Glutamatergic neuron (in vitro differentiated cells): ENCODE data around the gene BUD31. TPM values are rescaled to one million over a fixed set of nuclear protein-coding genes. Genes with fewer than 3 reads are reported as not detected.
"Not testable (repeated sequence)": the region's sequence is repeated elsewhere in the genome, so short reads cannot be mapped to it uniquely, and the experiment has no call there.

ENCODE experiments used
- DNase-seq: peaks from one replicate; pipeline ENCODE4 v3.0.0; 2022
- H3K27ac Mint-ChIP-seq: one replicate; pipeline ENCODE4 v1.8.0; 2020; ENCODE audit warnings: mild to moderate bottlenecking, mixed read lengths, inconsistent platforms; ENCODE audit not compliant: unreplicated experiment
- H3K27me3 Mint-ChIP-seq: one replicate; pipeline ENCODE4 v1.8.0; 2020; ENCODE audit warnings: mild to moderate bottlenecking, moderate library complexity, mixed read lengths, inconsistent platforms; ENCODE audit not compliant: unreplicated experiment
- H3K36me3 Mint-ChIP-seq: one replicate; pipeline ENCODE4 v1.8.0; 2020; ENCODE audit warnings: mild to moderate bottlenecking, mixed read lengths, inconsistent platforms; ENCODE audit not compliant: unreplicated experiment
- H3K4me1 Mint-ChIP-seq: one replicate; pipeline ENCODE4 v1.8.0; 2020; ENCODE audit warnings: mild to moderate bottlenecking, low read depth, mixed read lengths, inconsistent platforms; ENCODE audit not compliant: unreplicated experiment
- H3K4me3 Mint-ChIP-seq: one replicate; pipeline ENCODE4 v1.8.0; 2020; ENCODE audit warnings: mild to moderate bottlenecking, mixed read lengths, inconsistent platforms; ENCODE audit not compliant: unreplicated experiment
- H3K9me3 Mint-ChIP-seq: one replicate; pipeline ENCODE4 v1.8.0; 2020; ENCODE audit warnings: mild to moderate bottlenecking, moderate library complexity, mixed read lengths, inconsistent platforms; ENCODE audit not compliant: unreplicated experiment
- CTCF ChIP-seq: fragments of 200-600 bp; sonication (generic); IDR thresholded peaks from one replicate; pipeline ENCODE4 v1.5.0; 2021; ENCODE audit not compliant: partially characterized antibody, unreplicated experiment
- total RNA-seq: library from RNA; stranded (reverse); fragmentation: NEBNext Ultra II Directional; extraction: Animal tissue kit (Norgen Biotek cat#: 25700); gene quantifications from one replicate; pipeline ENCODE4 v1.2.1, GENCODE V29; 2021; ENCODE audit not compliant: unreplicated experiment

BUD31 gene
- total RNA-seq, 1 donor from 2014 or later: 73.9 TPM

- TF ChIP-seq CTCF: no peak
- no peaks in the 10 kb centered on the region for H3K36me3 Mint-ChIP-seq
- no peak overlapping the region for H3K27ac Mint-ChIP-seq
- no peak for DNase-seq
- H3K27me3 Mint-ChIP-seq: peaks cover 2% of the 10 kb centered on the region
- no peak overlapping the region for H3K4me3 Mint-ChIP-seq
- peaks cover 2% of the 10 kb centered on the region for H3K4me1 Mint-ChIP-seq
- peaks cover 1% of the 10 kb centered on the region for H3K9me3 Mint-ChIP-seq
Observed at GRCh38 chr7:99422186-99422585, 13.4 kb downstream of the BUD31 start.

GRCh38 chr7:99422625-99423024 is 13.9 kb downstream of the BUD31 start:
- no peak overlapping the region for H3K27ac Mint-ChIP-seq
- no peaks in the 10 kb centered on the region for H3K36me3 Mint-ChIP-seq
- H3K27me3 Mint-ChIP-seq: no peaks in the 10 kb centered on the region
- H3K4me3 Mint-ChIP-seq: no peak overlapping the region
- TF ChIP-seq CTCF: no peak
- peaks cover 1% of the 10 kb centered on the region for H3K9me3 Mint-ChIP-seq
- H3K4me1 Mint-ChIP-seq: peaks cover 2% of the 10 kb centered on the region
- DNase-seq: no peak

GRCh38 chr7:99424932-99425730 is 16.4 kb downstream of the BUD31 start:
- Mint-ChIP-seq H3K9me3 (peaks cover 3% of the 10 kb centered on the region), H3K4me1 (peaks cover 2% of the 10 kb centered on the region), H3K27ac (no peak overlapping the region), H3K4me3 (no peak overlapping the region), H3K27me3 (no peaks in the 10 kb centered on the region), H3K36me3 (no peaks in the 10 kb centered on the region)
- DNase-seq: no peak
- TF ChIP-seq CTCF: no peak

- H3K9me3 Mint-ChIP-seq: peaks cover 3% of the 10 kb centered on the region
- H3K27ac Mint-ChIP-seq: no peak overlapping the region
- H3K36me3 Mint-ChIP-seq: no peaks in the 10 kb centered on the region
- H3K4me3 Mint-ChIP-seq: no peak overlapping the region
- DNase-seq: no peak
- no peak for TF ChIP-seq CTCF
- no peaks in the 10 kb centered on the region for H3K4me1 Mint-ChIP-seq
- no peaks in the 10 kb centered on the region for H3K27me3 Mint-ChIP-seq
Observed at GRCh38 chr7:99428972-99429566, 20.3 kb downstream of the BUD31 start.

GRCh38 chr7:99429756-99430155 is 21.0 kb downstream of the BUD31 start:
- Mint-ChIP-seq H3K4me3 (no peak overlapping the region), H3K27ac (no peak overlapping the region), H3K36me3 (no peaks in the 10 kb centered on the region), H3K4me1 (no peaks in the 10 kb centered on the region), H3K9me3 (peaks cover 2% of the 10 kb centered on the region), H3K27me3 (no peaks in the 10 kb centered on the region)
- DNase-seq: no peak
- TF ChIP-seq CTCF: no peak

GRCh38 chr7:99431756-99432540 is 23.2 kb downstream of the BUD31 start:
- not testable (repeated sequence) for H3K27ac Mint-ChIP-seq, H3K27me3 Mint-ChIP-seq, H3K4me1 Mint-ChIP-seq, DNase-seq, H3K4me3 Mint-ChIP-seq, H3K36me3 Mint-ChIP-seq, H3K9me3 Mint-ChIP-seq
